Thyroid gland (tissue), 4 donors: Measurements from ENCODE around the gene CYP24A1. TPM values are rescaled to one million over a fixed set of nuclear protein-coding genes. Genes with fewer than 3 reads are reported as not detected.
A peak's percentile ranks its signal among the peaks of the same experiment; 100 is the strongest.
"Not testable (repeated sequence)": the region's sequence is repeated elsewhere in the genome, so short reads cannot be mapped to it uniquely, and the experiment has no call there.

Source experiments
- DNase-seq, 2 donors: peaks; one replicate each; pipeline ENCODE4 v3.0.0-alpha.2; 2019
- H3K27ac ChIP-seq, 3 donors: fragments of 200-600 bp; sonication (generic); 1 replicate in 2 of 3; 2 replicates in 1 of 3; pipeline ENCODE4 v1.5.1; 2016 to 2019; ENCODE audit warnings: mild to moderate bottlenecking in 1 of 3, moderate library complexity in 1 of 3
- H3K27me3 ChIP-seq: fragments of 200-600 bp; sonication (generic); one replicate; pipeline ENCODE4 v1.5.1; 2019
- H3K36me3 ChIP-seq, 2 donors: fragments of 200-600 bp; sonication (generic); one replicate each; pipeline ENCODE4 v1.5.1; 2016 to 2019
- H3K4me1 ChIP-seq, 2 donors: fragments of 200-600 bp; sonication (generic); one replicate each; pipeline ENCODE4 v1.5.1; 2017 to 2019
- H3K4me3 ChIP-seq, 3 donors: fragments of 200-600 bp; sonication (generic); replicated peaks in 1 of 3; 1 replicate in 2 of 3; 2 replicates in 1 of 3; pipeline ENCODE4 v1.5.1; 2016; ENCODE audit warnings: mild to moderate bottlenecking in 1 of 3
- H3K9me3 ChIP-seq: fragments of 200-600 bp; sonication (generic); one replicate; pipeline ENCODE4 v1.5.1; 2017
- POLR2A ChIP-seq, 2 donors: fragments of 450-650 bp; IDR thresholded peaks; one replicate each; pipeline ENCODE4 v1.6.1; 2017; ENCODE audit warnings: antibody characterized with exemption in 2 of 2, mild to moderate bottlenecking in 2 of 2, moderate library complexity in 1 of 2
- WGBS, 2 donors: methylation state at CpG; one replicate each; pipeline ENCODE4 v1.1.5; 2017; 5-methylcytosine and 5-hydroxymethylcytosine counted together
- intact Hi-C: fragments of 100-400 bp; cut with DNase I; formaldehyde crosslinking; loops from one replicate; pipeline ENCODE4 v1.15.1; 2023
- total RNA-seq, 4 donors: library from RNA; depleted of rRNA; stranded (reverse); fragments of >200 nt; gene quantifications; one replicate each; pipeline ENCODE4 v1.2.3, GENCODE V29; 2016
- TF ChIP-seq, protein P1 (sequence below), 6 experiments: fragments of 200-600 bp in 3 of 6; fragments of 450-650 bp in 3 of 6; sonication (generic) in 3 of 6; IDR thresholded peaks; one replicate each; pipeline ENCODE4 v1.5.1; 2016 to 2019; ENCODE audit warnings: antibody characterized with exemption in 6 of 6, mild to moderate bottlenecking in 2 of 6, inconsistent platforms in 1 of 6, moderate library complexity in 1 of 6

CYP24A1 gene
- total RNA-seq, 4 donors from 2014 or later, result 0.44 to 6.6 (median 0.67) TPM; not detected in 1

DNA sequence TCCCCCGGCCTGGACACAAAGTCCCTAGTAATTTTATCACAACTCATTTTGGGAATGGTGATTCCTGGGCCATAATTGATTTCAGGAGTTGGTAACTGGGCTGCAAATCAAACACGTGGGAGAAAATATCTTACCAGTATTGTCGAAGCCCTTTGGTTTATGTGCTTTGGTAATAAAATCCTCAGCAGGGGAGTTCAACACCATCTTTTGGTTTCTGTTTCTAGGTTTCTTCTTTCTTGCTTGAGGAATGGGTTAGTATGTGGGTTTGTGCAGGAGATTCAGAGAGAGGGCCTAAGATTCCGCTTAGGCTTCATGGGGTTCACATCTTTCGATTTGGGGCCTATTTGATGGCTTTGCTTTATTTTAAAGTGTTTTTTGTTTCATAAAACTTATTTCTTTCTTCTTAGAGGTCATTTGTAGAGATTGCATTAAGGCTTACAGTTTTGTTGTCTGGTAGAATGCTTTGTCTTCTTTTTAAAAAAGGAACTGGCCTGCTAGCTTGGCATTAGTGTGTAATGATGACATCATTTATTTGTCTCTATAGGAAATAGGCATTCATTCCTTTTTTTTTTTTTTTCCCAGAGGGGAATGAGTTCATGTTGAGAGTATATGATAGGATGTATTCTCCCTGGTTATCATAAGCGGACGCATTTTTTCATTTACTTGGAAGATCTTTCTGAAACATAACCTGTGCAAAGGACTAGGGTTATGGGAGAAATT lies 45.8 kb downstream of the CYP24A1 start:
- intact Hi-C loops, result no loop called here
- no peak overlapping the region for H3K4me3 ChIP-seq
- no peaks in the 10 kb centered on the region for H3K36me3 ChIP-seq
- peaks cover 22 to 27% of the 10 kb centered on the region in 2 donors for H3K4me1 ChIP-seq
- 78 to 90% methylated on average over 7 of the region's 7 CpGs for WGBS, 2 donors
- H3K27me3 ChIP-seq, result no peaks in the 10 kb centered on the region
- H3K27ac ChIP-seq, result no peak overlapping the region
- DNase-seq, result no peak
- no peaks in the 10 kb centered on the region for H3K9me3 ChIP-seq
- no peak for TF ChIP-seq POLR2A (IDR thresholded peaks at IDR 0.05)
- TF ChIP-seq, protein P1, sequence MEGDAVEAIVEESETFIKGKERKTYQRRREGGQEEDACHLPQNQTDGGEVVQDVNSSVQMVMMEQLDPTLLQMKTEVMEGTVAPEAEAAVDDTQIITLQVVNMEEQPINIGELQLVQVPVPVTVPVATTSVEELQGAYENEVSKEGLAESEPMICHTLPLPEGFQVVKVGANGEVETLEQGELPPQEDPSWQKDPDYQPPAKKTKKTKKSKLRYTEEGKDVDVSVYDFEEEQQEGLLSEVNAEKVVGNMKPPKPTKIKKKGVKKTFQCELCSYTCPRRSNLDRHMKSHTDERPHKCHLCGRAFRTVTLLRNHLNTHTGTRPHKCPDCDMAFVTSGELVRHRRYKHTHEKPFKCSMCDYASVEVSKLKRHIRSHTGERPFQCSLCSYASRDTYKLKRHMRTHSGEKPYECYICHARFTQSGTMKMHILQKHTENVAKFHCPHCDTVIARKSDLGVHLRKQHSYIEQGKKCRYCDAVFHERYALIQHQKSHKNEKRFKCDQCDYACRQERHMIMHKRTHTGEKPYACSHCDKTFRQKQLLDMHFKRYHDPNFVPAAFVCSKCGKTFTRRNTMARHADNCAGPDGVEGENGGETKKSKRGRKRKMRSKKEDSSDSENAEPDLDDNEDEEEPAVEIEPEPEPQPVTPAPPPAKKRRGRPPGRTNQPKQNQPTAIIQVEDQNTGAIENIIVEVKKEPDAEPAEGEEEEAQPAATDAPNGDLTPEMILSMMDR (IDR thresholded peaks at IDR 0.05), result no peak

DNA sequence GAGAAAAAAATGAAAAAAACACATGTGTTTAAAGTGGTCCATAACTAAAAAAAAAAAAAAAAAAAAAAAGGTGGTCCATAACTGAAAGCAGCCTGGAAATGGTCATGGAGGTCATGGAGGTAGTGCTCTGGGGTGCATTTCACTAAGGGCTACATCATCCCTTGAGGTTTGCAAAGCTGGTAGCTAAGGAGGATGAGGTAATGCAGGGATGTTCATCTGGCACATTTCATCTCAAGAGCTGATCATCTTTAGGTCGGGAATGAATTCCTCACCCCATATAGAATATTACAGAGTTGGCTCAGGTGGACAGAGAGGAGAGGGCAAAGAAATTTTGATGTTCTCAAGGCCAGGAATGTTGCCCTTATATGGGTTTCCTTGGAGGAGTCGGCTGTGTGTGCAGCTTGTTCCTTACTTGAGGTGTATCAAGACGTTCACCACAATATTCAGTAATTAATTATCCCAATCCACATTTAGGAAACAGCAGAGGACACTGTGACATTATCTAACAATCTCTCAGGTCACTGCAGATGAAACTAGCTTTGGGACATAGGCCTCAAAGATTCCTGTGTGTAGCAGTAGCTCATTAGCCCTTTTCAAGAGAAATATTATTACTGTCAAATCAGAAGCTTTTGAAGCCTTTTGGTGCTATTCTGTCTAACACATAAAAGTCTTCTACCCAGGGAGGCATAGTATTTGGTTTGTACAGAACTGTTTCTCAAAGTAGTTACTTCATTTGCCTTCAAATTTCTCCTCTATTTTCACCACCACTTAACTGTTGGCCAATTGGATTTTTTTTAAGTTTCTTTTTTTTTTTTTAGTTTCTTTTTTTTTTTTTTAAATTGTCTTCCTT lies 46.8 kb downstream of the CYP24A1 start:
- no peaks in the 10 kb centered on the region for H3K9me3 ChIP-seq
- TF ChIP-seq POLR2A (IDR thresholded peaks at IDR 0.05), result no peak
- TF ChIP-seq, protein P1 (IDR thresholded peaks at IDR 0.05), result no peak
- 72 to 85% methylated on average over 3 of the region's 3 CpGs for WGBS, 2 donors
- no peak for DNase-seq
- H3K27me3 ChIP-seq, result no peaks in the 10 kb centered on the region
- H3K4me1 ChIP-seq, result peaks cover 26 to 29% of the 10 kb centered on the region in 2 donors
- intact Hi-C loops, result no loop called here
- no peaks in the 10 kb centered on the region for H3K36me3 ChIP-seq
- H3K27ac ChIP-seq, result peak overlapping the region in 1 of 3 donors; percentile 15
- H3K4me3 ChIP-seq, result no peak overlapping the region

DNA sequence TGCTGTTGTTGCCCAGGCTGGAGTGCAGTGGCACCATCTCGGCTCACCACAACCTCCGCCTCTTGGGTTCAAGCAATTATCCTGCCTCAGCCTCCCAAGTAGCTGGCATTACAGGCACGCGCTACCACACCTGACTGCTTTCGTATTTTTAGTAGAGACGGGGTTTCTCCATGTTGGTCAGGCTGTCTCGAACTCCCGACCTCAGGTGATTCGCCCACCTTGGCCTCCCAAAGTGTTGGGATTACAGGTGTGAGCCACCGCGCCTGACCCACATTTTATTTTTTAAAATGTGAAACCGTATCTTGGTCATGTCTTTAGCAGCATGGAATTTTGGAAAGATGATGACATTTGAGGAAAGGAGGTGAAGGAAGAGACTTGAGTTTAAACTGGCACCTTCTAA lies 47.5 kb downstream of the CYP24A1 start:
- DNase-seq, H3K27ac ChIP-seq, intact Hi-C loops, H3K9me3 ChIP-seq, H3K4me3 ChIP-seq, H3K36me3 ChIP-seq, H3K27me3 ChIP-seq: not testable (repeated sequence)
- 95 to 96% methylated on average over 12 of the region's 12 CpGs for WGBS, 2 donors
- H3K4me1 ChIP-seq, result peaks cover 31 to 32% of the 10 kb centered on the region in 2 donors

DNA sequence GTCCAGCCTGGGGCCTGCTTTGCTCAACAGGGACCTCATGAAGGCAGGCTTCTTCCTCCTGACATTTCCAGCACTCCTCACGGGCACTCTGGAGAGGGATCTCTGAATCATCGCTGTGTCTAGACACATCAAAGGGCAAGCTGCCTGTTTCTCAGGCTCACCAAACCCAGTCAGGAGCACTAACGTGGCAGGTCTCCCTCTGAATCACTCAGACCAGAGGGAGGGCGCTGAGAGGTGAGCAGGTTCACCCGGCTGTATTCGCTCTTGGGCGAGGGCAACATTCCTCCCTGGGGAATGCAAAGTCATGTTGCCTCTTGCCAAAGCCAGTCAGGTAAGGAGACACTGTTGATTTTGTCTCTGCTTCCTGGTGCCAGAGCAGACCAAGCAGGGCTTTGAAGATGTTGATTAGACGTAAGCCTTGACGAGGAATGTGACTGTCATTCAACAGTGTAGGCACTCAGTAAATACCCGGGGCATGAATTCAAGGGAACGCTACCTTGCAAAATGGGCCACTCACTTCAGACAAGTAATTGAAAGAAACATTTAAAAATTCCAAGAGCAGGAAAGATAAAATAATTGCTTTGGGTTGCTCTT lies 50.1 kb downstream of the CYP24A1 start:
- peak overlapping the region; percentile 91 to 98 (median 93) for H3K27ac ChIP-seq
- H3K4me1 ChIP-seq, result peaks cover 31 to 33% of the 10 kb centered on the region in 2 donors
- H3K4me3 ChIP-seq, result no peak overlapping the region
- no peaks in the 10 kb centered on the region for H3K27me3 ChIP-seq
- peak; percentile 96 for DNase-seq
- no peaks in the 10 kb centered on the region for H3K36me3 ChIP-seq
- 17 to 26% methylated on average over 4 to 9 of the region's 11 CpGs for WGBS, 2 donors
- peak in 1 of 2 donors; percentile 73 for TF ChIP-seq POLR2A (IDR thresholded peaks at IDR 0.05)
- TF ChIP-seq, protein P1 (IDR thresholded peaks at IDR 0.05), result no peak
- intact Hi-C loops, result no loop called here
- H3K9me3 ChIP-seq, result no peaks in the 10 kb centered on the region

DNA sequence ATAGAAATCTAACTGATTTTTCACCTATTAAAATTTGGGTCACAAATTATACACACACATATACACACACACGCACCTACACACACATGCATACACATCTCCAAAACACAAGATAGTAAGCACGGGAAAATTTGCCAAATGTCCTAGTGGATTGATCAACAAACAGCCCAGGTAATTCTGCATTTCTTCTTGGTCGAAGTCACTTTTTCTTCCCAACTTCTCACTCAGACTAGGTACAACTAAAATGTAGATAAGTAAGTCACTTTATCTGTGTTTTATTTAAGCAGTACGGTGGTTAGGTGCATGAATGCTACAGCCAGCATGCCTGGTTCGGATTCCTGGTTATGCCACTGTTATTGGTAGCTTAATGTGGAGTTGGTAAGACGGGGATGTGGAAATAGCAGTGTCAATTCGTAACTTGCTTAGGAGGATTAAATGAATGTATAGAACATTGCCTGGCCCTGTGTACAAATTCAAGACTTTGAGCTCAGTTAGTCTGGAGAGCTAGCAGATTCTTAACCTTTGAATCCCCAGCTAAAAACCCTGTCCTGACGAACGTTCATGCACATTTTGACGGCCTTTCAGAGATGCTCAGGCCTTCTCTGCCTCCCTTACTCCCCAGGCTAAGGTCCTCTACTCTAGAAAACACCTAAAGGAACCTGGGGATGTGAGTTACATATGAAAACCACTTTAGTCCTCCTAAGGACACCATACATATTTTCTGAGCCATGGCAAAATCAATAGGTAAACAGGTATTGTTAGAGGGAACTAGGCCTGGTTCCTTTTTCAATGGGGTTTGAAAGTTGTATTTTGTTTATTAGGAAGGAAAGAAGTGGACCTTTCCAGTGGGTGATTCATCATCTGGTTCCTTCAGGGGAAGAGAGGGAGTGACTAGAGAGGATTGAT lies 50.9 kb downstream of the CYP24A1 start:
- intact Hi-C loops, result no loop called here
- no peaks in the 10 kb centered on the region for H3K36me3 ChIP-seq
- 87 to 91% methylated on average over 10 of the region's 10 CpGs for WGBS, 2 donors
- no peak overlapping the region for H3K4me3 ChIP-seq
- H3K27me3 ChIP-seq, result no peaks in the 10 kb centered on the region
- no peak for DNase-seq
- no peak for TF ChIP-seq POLR2A (IDR thresholded peaks at IDR 0.05)
- TF ChIP-seq, protein P1 (IDR thresholded peaks at IDR 0.05), result no peak
- H3K4me1 ChIP-seq, result peaks cover 31 to 33% of the 10 kb centered on the region in 2 donors
- peak overlapping the region; percentile 91 to 98 (median 93) for H3K27ac ChIP-seq
- no peaks in the 10 kb centered on the region for H3K9me3 ChIP-seq
